Measurements from ENCODE around the gene FOXP1. TPM values are rescaled to one million over a fixed set of nuclear protein-coding genes. Genes with fewer than 3 reads are reported as not detected.

Gene FOXP1
- total RNA-seq, 1 donor from 2014 or later: 107 TPM

GRCh38 chr3:71463617-71464016 is 119.9 kb downstream of the FOXP1 start:
- Histone ChIP-seq H2AFZ (ENCODE audit: low read depth, low read length) (no peak overlapping the region), H3K9ac (ENCODE audit: low read length) (no peak overlapping the region), H3K9me3 (ENCODE audit: insufficient read depth, low read depth, low read length) (no peaks in the 10 kb centered on the region), H4K20me1 (ENCODE audit: insufficient read depth, low read length) (peaks cover 43% of the 10 kb centered on the region), H3K4me1 (ENCODE audit: insufficient read depth, low read length) (peaks cover 15% of the 10 kb centered on the region), H3K36me3 (ENCODE audit: insufficient read depth, low read length) (peaks cover 2% of the 10 kb centered on the region), H3K4me3 (ENCODE audit: insufficient read depth, low read depth, low read length) (no peak overlapping the region), H3K27me3 (ENCODE audit: insufficient read depth, low read length) (no peaks in the 10 kb centered on the region), H3K27ac (ENCODE audit: low read depth, low read length) (no peak overlapping the region), H3K4me2 (ENCODE audit: low read length) (no peak overlapping the region), H3K79me2 (ENCODE audit: insufficient read depth, low read length) (peaks cover 79% of the 10 kb centered on the region)
- no peak overlapping the region for H3K27ac Mint-ChIP-seq (ENCODE audit: unreplicated experiment)
- H3K4me1 Mint-ChIP-seq (ENCODE audit: low read depth, unreplicated experiment): peaks cover 31% of the 10 kb centered on the region
- TF ChIP-seq EZH2 (IDR thresholded peaks at IDR 0.05; ENCODE audit: insufficient read depth, low read length) (no peak), CTCF (IDR thresholded peaks at IDR 0.05; ENCODE audit: insufficient read depth, low read depth, low read length) (no peak)
- FAIRE-seq (no peak), DNase-seq (ENCODE audit: low read depth) (peak; percentile 45)
- no peak overlapping the region for H3K4me3 Mint-ChIP-seq (ENCODE audit: unreplicated experiment)
- H3K36me3 Mint-ChIP-seq (ENCODE audit: low read depth, unreplicated experiment): peaks cover 8% of the 10 kb centered on the region
- H3K27me3 Mint-ChIP-seq (ENCODE audit: low read depth, unreplicated experiment): no peaks in the 10 kb centered on the region
- H3K9me3 Mint-ChIP-seq (ENCODE audit: unreplicated experiment): no peaks in the 10 kb centered on the region

DNA sequence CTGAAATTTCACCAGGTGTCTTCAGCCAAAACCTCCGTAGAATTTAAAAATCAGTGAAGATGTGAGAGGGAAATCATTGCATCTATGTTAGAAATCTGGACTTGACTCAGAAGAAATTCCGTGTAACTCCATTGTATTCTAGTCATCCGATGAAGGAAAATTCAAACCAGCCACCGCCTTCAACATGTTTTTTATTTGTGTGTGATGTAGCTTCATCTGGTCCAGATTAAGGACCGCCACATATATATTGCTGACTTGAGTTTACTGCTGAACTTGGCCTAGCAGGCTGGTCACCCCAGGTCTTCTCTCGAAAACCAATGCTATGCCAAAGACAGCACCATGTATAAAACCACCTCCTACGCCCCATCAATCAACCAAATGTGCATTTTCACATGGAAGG is 120.9 kb downstream of the FOXP1 start:
- FAIRE-seq (no peak), DNase-seq (ENCODE audit: low read depth) (no peak)
- Mint-ChIP-seq H3K27me3 (ENCODE audit: low read depth, unreplicated experiment) (no peaks in the 10 kb centered on the region), H3K9me3 (ENCODE audit: unreplicated experiment) (no peaks in the 10 kb centered on the region), H3K27ac (ENCODE audit: unreplicated experiment) (peak overlapping the region; percentile 70), H3K36me3 (ENCODE audit: low read depth, unreplicated experiment) (peaks cover 6% of the 10 kb centered on the region), H3K4me3 (ENCODE audit: unreplicated experiment) (no peak overlapping the region), H3K4me1 (ENCODE audit: low read depth, unreplicated experiment) (peaks cover 28% of the 10 kb centered on the region)
- no peaks in the 10 kb centered on the region for H3K9me3 ChIP-seq (ENCODE audit: insufficient read depth, low read depth, low read length)
- peaks cover 15% of the 10 kb centered on the region for H3K4me1 ChIP-seq (ENCODE audit: insufficient read depth, low read length)
- H4K20me1 ChIP-seq (ENCODE audit: insufficient read depth, low read length): peaks cover 46% of the 10 kb centered on the region
- no peaks in the 10 kb centered on the region for H3K36me3 ChIP-seq (ENCODE audit: insufficient read depth, low read length)
- H3K4me2 ChIP-seq (ENCODE audit: low read length): peak overlapping the region; percentile 39
- no peaks in the 10 kb centered on the region for H3K27me3 ChIP-seq (ENCODE audit: insufficient read depth, low read length)
- TF ChIP-seq CTCF (IDR thresholded peaks at IDR 0.05; ENCODE audit: insufficient read depth, low read depth, low read length): no peak
- TF ChIP-seq EZH2 (IDR thresholded peaks at IDR 0.05; ENCODE audit: insufficient read depth, low read length): no peak
- H2AFZ ChIP-seq (ENCODE audit: low read depth, low read length): no peak overlapping the region
- H3K4me3 ChIP-seq (ENCODE audit: insufficient read depth, low read depth, low read length): no peak overlapping the region
- H3K79me2 ChIP-seq (ENCODE audit: insufficient read depth, low read length): peaks cover 79% of the 10 kb centered on the region
- no peak overlapping the region for H3K9ac ChIP-seq (ENCODE audit: low read length)
- H3K27ac ChIP-seq (ENCODE audit: low read depth, low read length): no peak overlapping the region

GRCh38 chr3:71461749-71462483 is 121.6 kb downstream of the FOXP1 start:
- Histone ChIP-seq H2AFZ (ENCODE audit: low read depth, low read length) (no peak overlapping the region), H4K20me1 (ENCODE audit: insufficient read depth, low read length) (peaks cover 52% of the 10 kb centered on the region), H3K27me3 (ENCODE audit: insufficient read depth, low read length) (no peaks in the 10 kb centered on the region), H3K9me3 (ENCODE audit: insufficient read depth, low read depth, low read length) (no peaks in the 10 kb centered on the region), H3K4me2 (ENCODE audit: low read length) (peak overlapping the region; percentile 39), H3K36me3 (ENCODE audit: insufficient read depth, low read length) (no peaks in the 10 kb centered on the region), H3K4me1 (ENCODE audit: insufficient read depth, low read length) (peaks cover 15% of the 10 kb centered on the region), H3K4me3 (ENCODE audit: insufficient read depth, low read depth, low read length) (no peak overlapping the region), H3K9ac (ENCODE audit: low read length) (no peak overlapping the region), H3K27ac (ENCODE audit: low read depth, low read length) (peak overlapping the region; percentile 33), H3K79me2 (ENCODE audit: insufficient read depth, low read length) (peaks cover 79% of the 10 kb centered on the region)
- TF ChIP-seq EZH2 (IDR thresholded peaks at IDR 0.05; ENCODE audit: insufficient read depth, low read length): no peak
- no peak for TF ChIP-seq CTCF (IDR thresholded peaks at IDR 0.05; ENCODE audit: insufficient read depth, low read depth, low read length)
- Mint-ChIP-seq H3K27ac (ENCODE audit: unreplicated experiment) (peak overlapping the region; percentile 70), H3K4me3 (ENCODE audit: unreplicated experiment) (no peak overlapping the region), H3K27me3 (ENCODE audit: low read depth, unreplicated experiment) (no peaks in the 10 kb centered on the region), H3K9me3 (ENCODE audit: unreplicated experiment) (no peaks in the 10 kb centered on the region), H3K4me1 (ENCODE audit: low read depth, unreplicated experiment) (peaks cover 30% of the 10 kb centered on the region), H3K36me3 (ENCODE audit: low read depth, unreplicated experiment) (peaks cover 6% of the 10 kb centered on the region)
- no peak for FAIRE-seq
- DNase-seq (ENCODE audit: low read depth): peak; percentile 62

Measured in astrocyte (in vitro differentiated cells and primary cell).